Measurements from ENCODE around the gene THAP11.

GRCh38 chr16:67820608-67821259 lies 21.4 kb upstream of the THAP11 start:
- no peak for TF ChIP-seq CTCF (IDR thresholded peaks at IDR 0.05; ENCODE audit: low read length)
- no peak for TF ChIP-seq EZH2 (IDR thresholded peaks at IDR 0.05; ENCODE audit: borderline replicate concordance, low read length)

All from OCI-LY1 (cell line).